HK-2 (cell line): ENCODE results near the gene MON2.
"Not testable (repeated sequence)": the region's sequence is repeated elsewhere in the genome, so short reads cannot be mapped to it uniquely, and the experiment has no call there.

Experiments used
- DNase-seq: peaks from one replicate; pipeline ENCODE4 v3.0.0-alpha.2; 2018; ENCODE audit not compliant: unreplicated experiment

MON2 gene

DNA sequence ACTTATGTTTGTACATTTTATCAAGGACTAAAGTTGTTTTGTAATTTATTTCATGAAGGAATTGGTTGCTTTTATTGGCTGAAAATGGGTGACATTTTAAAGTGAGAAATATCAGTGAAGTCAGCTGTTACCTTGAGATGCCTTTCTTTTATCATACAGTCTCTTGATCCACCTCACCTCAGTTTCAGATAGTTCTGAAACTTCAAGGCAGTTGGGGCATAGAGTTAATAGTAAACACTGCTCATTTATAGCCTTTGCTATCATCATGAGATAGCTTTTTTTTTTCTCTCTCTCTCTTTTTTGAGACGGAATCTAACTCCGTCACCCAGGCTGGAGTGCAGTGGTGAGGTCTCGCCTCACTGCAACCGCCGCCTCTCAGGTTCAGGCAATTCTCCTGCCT is 76.7 kb downstream of the MON2 start:
- no peak for DNase-seq

- DNase-seq = no peak
Measured at GRCh38 chr12:62543741-62544140, 77.1 kb downstream of the MON2 start.

DNA sequence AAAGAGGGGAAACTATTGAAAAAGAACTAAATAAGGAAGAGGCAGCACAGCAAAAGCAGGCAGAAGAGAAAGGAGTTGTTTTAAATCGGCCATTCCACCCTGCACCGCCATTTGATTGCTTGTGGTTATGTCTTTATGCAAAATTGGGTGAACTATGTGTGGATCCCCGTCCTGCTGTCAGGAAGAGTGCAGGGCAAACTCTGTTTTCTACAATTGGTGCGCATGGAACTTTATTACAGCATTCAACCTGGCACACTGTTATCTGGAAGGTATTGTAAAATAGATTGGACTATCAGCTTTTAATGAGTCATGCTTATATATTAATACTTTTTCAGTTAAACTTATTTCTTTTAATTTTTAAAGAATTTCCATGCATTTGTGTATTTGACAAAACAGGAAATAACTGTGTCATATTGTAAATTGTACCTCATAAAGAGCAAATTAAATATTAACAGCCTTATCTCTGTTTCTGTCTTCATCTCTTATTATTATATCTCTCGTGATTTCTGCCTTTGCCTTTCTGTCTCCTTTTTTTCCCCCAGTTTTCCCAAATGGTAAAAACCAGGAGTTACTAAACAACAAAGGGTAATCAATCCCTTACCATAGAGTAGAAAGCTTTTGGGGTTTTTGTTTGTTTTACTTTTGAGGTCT is 86.4 kb downstream of the MON2 start:
- no peak for DNase-seq

- DNase-seq = not testable (repeated sequence)
Measured at GRCh38 chr12:62559366-62559765, 92.7 kb downstream of the MON2 start.

- no peak for DNase-seq
Measured at GRCh38 chr12:62562846-62563245, 96.2 kb downstream of the MON2 start.

- DNase-seq = no peak
Measured at GRCh38 chr12:62575036-62575435, 108.4 kb downstream of the MON2 start.

DNA sequence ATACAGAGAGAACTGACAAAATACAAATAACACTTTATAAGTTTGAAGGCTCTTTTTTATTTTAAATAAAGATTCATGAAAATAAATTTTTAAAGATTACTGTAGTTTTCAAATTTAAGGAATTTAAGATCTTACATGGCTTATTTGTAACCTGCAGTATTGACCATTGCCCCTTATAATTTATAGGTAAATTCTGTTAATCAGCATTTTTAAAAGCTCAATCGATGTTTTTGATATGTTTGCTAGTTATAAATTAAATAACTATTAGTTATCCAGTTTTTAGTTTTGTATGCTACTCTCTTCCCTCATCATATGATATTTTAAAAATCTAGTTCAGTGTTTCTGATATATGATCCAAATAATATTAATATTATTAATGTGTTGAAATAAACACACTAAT is 109.9 kb downstream of the MON2 start:
- no peak for DNase-seq

- DNase-seq = no peak
Measured at GRCh38 chr12:62578726-62579125, 112.1 kb downstream of the MON2 start.

- DNase-seq = no peak
Measured at GRCh38 chr12:62581288-62582064, 114.8 kb downstream of the MON2 start.

DNA sequence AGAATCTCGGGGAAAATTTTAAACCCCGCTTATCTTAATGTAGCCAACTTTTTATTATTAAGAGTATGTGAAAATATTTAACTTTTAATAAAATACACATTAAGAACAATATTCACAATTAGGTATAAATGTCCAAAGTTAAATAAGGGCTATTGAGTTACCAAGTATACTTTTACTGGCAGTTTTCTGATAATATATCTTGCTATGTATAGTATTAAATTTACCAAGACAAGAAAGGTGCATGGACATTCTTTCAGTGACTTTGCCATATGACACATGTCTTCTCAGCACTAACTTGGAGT is 115.4 kb downstream of the MON2 start:
- DNase-seq = no peak

GRCh38 chr12:62584619-62585018 is 118.0 kb downstream of the MON2 start:
- DNase-seq = no peak

- DNase-seq = no peak
Measured at GRCh38 chr12:62586850-62587249, 120.2 kb downstream of the MON2 start.

DNA sequence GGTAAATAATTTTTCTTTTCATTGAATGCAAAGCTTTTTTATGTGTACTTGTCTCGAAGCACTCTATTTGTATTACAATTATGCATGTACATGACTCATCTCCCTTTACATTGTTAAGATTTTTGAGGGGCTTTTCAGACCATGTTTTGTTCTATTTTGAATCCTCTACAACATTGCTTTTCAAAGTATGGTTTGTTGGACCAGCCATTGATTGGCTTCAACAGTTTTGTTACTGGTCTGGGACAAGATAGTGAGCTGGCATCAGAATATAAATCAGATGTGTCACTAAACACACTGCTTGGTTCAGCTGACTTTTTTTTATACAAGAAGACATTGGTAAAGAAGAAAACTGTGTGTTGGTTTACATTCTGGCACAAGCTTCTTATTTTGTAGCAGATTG is 122.3 kb downstream of the MON2 start:
- DNase-seq = no peak

- no peak for DNase-seq
Measured at GRCh38 chr12:62597253-62597652, 130.6 kb downstream of the MON2 start.

DNA sequence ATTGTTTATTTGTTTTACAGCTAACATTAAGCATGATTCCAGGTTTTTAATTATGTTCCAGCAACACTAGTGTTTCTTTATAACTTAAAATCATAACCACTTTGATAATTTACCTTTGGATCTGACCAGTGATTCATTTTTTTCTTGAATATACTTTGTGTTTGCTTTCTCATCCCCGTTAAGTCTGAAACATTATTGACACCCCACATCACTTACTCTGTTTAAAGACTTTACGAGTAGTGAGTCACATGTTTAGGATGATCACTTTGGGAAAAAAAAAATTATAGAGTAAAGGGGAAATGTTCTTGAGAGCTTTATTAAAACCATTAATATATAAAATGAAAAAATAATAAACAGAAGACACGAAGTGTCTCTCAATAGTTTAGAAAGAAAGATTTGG is 132.2 kb downstream of the MON2 start:
- DNase-seq = no peak

DNA sequence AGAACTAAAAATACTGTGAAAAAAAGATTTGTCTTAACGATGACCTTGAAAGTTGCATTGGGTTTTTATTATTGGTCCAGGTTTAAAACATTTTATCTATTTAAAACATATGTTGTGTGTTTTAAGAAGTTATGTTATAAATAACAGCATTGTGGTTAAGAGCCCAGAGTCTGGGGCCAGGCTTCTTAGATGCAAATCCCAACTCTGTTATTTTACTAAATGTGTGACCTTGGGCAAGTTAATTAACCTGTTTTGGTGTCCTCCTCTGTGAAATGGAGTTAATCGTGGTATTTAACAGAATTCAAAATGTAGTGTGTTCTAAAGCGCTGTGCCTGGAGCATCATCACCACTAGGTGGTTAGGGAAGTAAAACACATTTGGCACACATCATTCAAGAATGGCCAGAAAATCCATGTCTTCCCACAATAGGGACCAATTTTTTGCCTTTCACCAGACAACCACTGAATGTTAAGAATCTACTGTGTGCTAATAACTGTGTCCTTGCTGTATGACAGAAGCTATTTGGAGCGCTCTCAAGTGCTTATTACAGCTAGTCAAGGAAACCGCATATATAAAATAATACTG is 133.3 kb downstream of the MON2 start:
- no peak for DNase-seq

DNA sequence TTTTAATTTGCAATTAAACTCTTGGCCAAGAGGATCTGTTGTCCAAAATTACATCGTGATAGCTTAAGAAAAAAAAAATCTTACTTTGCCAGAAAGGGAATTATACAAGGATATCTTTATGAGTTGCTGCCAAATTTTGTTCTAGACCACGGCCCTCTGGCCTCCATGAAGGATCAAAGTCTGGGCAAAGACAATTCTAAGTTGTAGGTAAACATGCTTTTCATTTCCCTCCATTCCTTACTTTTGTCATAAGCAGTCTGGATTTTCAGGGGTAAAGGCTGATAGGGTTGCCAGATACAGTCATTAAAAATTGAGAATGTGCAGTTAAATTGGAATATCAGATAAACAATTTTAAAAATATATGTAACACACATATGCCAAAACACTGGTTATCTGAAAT is 135.1 kb downstream of the MON2 start:
- DNase-seq = no peak

GRCh38 chr12:62602255-62603060 is 135.8 kb downstream of the MON2 start:
- DNase-seq = peak; percentile 91

DNA sequence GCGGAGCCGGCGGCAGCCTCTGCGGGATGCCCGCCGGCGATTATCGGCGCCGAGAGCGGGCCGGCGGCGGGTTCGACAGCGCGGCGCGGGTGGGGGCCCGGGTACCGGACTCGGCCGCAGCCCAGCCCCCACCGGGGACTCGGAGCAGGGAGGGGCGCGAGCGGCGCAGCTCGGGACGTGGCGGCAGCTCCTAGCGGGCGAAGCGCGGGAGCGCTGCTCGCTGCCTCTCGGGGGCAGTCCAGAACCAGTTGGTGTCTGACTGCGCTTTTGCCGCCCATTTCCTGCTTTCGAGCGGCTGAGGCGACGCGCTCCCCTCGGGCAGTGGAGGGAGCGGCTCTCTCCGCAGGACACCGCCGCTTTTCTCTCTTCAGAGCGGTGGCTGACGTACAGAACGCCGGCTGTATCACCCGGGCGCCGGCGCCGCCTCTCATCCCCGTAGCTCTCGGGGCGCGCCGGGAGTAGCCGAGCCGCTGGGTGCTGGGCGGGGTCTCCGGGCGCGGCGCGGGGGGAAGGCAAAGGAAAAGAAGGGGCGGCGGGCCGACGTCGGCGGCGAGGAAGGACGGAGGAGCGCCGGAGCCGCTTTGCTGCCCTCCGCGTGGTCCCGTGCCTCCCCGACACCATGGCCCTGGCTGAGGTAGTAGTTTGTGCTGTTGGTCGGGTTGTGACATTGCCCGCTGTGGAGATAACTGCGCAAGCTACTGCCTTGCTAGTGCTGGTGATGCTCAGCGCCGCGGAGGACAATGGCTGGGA is 136.6 kb downstream of the MON2 start:
- peak; percentile 88 for DNase-seq

- DNase-seq = no peak
Measured at GRCh38 chr12:62603811-62604098, 137.1 kb downstream of the MON2 start.

DNA sequence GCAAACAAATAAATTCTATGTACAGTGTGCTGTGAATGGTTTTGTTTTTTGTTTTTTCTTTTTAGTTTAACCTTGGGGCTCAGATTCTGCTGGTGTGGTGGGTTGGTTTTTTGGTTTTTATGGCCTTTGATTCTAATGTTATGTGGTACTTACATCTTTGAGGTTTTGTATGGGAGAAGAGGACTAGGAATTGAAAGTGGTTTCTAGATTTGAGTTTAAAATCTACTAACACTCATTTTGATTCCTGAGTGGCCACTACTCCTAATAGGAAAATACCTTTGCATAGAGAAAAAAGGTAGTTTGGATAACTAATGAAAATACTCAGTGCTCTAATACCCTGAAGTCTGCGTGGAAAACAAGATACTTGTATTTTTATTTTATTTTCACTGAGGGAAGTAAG is 137.7 kb downstream of the MON2 start:
- no peak for DNase-seq

DNA sequence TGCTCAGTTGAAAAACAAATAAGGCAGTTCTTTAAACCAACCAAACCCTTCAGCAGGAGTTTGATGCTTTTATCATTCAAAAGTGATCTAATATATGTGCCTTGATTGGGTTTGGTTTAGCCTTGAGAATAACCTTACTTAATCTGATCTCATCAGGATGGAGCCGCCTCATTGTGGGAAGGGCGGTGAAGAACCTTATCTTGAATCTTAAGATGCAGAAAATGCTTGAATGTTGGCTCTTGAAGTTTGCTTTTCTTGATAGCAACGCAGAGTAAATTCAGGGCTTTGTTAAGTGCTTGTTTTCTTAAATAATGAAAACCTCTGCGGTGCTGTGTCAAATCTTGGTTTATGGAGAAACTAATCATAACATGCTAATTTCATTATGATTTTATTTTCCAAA is 138.2 kb downstream of the MON2 start:
- no peak for DNase-seq
